HG03575 (cell line): ENCODE results near the gene RHOBTB1.
"Not testable (repeated sequence)": the region's sequence is repeated elsewhere in the genome, so short reads cannot be mapped to it uniquely, and the experiment has no call there.

Experiments used
- ATAC-seq: cut with Tn5 transposase; IDR thresholded peaks from one replicate; pipeline ENCODE4 v1.9.1; 2021; ENCODE audit not compliant: unreplicated experiment, insufficient number of reproducible peaks, low FRiP score; ENCODE audit errors: extremely low read depth

RHOBTB1 gene

DNA sequence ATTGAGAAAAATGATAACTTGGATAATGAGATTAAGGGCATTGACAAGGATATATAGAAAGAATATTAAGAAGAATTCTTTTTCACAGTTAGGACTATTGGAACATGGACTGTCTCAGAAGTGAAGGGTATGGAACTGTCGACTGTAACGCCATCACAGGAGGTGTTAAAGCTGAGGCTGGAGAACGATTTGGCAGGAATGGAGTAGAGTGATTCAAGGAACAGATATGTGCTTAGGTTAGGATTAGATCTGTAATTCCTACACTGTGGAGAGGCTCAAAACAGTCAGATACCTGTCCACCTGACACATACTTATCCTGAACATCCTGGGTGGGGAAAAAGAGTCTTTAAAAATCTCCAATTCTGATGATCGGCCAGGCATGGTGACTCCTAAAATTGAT, 30.9 kb downstream of the RHOBTB1 start:
- no peak for ATAC-seq

DNA sequence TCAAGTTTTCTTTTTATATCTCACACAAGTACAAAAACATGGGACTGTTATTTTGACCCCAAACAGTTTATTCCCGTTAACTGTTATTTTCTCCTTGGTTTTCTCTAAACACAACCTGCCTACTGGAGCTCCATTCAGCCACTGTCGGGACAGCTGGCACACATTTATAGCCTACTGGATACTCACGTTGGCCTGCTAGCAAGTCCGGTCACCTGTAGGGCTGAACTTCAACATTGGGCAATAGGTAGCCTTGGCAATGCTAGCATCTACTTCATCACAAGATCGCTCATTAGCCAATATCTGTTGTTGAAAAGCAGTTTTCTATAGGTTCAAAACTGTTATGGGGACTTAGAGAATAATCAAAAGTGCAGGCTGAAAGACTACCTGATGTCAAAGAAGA, 32.3 kb downstream of the RHOBTB1 start:
- no peak for ATAC-seq

DNA sequence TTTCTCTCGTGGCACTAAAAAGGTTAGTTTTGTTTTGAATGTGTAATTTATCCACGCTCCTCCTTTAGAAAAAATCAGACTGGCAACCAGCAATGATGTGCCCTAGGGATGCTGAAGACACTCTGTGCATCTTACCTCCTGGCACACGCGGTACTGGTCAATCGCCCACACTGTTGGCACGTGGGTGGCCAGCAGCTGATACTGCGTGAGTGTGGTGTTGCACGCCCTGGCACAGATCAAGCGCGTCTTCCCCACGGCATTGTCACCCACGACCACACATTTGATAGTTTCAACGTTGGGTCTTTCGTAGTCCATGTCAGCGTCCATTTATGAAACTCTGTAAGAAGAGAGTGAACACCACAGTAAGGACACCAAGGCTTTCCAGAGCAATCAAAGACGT, 32.8 kb downstream of the RHOBTB1 start:
- ATAC-seq, result no peak

DNA sequence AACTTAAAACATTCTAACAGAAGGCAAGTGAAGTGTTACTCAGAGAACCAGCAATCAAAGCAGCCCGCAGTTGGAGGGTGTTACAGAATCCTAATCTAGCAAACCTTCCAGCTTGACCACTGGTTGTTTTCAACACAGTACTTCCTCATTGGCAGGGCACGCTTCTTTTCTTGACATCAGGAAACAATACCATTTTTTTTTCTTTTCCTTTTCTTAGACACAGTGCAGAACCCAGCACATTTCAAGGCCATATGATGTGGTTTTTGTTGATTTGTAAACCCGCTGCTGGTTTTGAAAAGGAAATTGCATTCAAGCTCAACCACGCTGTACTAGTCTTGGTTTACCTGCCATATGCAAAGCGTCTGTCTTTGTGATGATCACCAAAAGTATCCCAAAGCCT, 33.4 kb downstream of the RHOBTB1 start:
- no peak for ATAC-seq

DNA sequence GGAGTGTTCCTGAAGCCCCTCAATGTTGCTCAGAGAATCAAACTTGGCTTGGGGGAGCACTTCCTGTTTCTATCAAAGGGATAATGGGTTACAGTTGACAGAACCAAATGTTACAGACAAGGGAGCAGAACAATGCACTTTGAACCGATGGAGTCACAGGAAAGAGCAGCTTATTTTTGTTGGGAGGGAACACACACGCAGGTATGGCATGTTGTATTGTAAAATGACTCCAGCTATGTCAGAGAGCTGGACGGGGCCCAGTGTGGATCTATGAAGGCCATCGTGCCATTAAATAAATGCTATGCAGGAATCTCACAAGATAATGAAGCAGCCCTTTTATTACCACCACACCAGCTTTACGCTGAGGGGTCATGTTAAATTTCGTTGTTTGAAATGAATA, 35.1 kb downstream of the RHOBTB1 start:
- ATAC-seq, result no peak

DNA sequence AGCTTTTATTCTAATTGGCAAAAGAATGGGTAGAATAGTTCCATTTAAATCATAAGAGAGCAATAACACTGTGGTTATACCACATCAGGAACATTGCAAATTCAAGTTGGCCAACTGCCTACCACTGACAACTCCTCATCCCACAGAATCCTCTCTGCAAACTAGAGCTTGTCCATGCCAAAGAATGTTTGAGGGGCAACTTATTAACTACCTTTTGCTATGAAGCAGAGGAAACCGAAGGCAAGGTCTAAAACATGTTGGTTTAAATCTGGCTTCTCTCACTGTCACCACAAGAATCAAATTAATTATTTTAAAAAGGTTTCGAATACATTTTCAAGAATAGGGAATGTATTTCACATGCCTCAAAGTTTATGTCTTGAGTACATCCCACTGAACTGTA, 36.0 kb downstream of the RHOBTB1 start:
- no peak for ATAC-seq

DNA sequence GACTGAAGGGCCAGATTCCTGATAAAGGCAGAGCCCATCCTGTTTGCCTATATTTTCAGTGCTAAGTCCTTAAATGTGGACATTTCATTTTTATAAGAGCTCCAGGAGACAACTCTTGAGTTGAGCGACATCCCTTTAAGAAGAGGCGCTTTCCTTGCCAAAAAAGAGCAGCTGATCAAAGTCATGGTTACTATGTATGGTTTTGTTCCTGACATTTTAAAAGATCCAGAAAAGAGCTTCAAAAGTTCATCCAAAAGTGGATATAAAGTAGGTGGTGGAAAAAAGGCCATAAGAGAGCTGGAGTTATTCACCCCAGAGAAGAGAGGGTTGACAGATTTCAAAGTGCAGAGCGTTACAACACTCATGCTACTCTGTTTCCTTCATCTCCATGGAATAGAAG, 36.7 kb downstream of the RHOBTB1 start:
- no peak for ATAC-seq

DNA sequence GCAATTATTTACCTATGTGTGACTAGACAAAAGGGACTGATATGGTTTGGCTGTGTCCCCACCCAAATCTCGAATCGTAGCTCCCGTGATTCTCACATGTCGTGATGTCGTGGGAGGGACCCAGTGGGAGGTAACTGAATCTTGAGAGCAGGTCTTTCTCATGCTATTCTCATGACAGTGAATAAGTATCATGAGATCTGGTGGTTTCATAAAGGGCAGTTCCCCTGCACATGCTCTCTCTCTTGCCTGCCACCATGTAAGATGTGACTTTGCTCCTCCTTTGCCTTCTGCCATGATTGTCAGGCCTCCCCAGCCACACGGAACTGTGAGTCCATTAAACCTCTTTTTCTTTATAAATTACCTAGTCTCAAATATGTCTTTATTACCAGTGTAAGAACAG, 37.2 kb downstream of the RHOBTB1 start:
- not testable (repeated sequence) for ATAC-seq

DNA sequence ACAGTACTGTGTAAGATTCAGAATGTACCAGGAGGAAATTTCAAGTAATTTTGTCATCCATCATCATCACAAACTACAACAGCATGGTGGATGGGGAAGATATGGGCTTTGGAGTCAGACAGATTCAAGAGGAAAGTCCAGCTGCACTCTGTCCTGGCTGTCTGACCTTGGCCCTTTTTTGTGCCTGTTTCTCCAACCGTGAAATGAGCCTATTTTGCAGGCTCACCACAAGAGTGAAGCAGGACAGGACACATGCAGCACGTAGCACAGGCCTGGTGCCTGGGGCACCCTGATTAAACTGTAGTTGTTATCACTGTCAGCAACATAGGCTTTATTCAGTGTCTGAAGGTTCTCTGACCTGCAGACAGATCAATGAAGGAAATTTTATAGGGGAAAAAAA, 37.6 kb downstream of the RHOBTB1 start:
- ATAC-seq, result no peak

DNA sequence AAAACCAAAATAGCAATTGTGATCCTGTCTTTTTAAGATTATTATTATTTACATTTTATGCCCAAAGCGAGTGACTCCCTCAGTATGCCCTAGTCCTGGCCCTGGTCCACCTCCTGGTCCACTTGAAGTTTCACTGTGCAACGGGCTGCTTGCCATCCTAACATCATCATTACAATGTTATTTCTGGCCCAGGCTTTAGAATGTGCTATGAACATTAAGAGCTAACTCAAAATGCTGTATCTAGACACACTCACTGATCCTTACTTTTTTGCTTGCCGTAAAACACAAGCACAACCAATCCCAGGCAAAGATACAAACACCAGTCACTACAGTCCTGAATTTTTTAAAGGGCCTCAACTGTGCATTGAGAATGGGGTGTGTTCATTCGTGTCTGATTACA, 38.4 kb downstream of the RHOBTB1 start:
- no peak for ATAC-seq

DNA sequence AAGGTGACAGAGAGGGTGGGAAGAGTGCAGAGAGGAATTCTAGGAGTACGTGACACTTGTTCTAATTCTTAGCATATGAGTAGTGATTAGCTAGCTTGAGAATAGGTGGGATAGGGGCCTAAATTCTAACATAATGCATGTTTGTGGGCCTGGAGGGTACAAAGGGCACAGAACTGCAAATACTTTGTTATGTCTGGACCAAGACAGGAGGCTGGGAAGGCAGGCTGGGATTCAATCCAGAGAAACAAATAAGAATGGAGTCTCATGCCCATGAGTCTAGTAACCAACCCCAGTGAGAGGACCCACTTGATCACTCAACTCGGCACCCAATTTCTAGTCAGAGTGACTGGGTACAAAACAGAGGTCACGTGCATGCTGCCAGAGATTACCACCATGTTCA, 40.9 kb downstream of the RHOBTB1 start:
- ATAC-seq, result no peak

DNA sequence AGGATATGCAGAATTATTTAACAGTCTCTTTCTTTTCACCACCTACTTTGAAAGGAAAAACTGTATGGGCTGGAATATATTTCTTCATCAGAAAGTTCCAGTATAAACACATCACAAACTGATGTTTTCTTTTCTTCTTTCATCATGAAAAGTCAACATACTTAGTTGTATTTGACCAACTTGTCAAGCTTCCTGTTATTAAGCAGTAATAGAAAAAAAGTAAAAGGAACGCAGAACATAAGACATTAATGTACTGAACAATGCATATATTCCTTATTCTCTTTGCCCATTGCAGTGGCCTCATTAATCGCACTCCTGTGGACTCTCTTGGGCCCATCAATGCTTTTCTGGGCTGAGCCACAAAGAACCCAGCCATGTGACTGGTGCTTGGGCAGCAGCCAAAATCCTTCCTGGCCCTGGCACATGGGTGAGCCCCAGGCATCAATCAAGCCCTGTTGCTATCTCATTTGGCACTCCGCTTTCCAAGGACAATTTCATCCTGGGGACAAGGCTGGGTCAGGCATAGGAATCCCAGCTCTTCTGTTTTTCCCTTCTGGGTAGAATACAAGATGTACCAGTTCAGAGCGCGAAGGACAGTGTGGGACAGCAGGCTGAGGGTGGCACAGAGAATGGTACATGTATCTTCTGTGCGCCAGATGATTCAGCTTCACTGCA, 42.3 kb downstream of the RHOBTB1 start:
- ATAC-seq, result no peak

DNA sequence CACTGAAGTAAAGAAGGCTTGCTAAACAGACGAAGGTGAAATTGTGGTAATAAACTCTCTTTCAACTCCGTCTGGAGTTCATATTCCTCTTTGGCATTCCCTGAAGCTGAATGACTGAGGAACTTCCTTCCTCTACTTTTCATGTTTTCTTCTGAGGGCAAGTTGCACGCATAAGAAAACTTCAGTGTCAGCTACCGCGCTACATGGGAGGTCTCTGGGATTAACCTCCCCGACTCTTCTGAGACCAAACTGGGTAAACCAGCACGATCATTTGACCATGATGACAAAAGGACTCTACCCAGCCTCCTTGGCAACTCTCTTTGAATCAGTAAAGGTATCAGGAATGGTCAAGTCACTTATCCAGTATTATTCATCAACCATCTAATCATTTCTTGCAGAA, 44.7 kb downstream of the RHOBTB1 start:
- no peak for ATAC-seq

DNA sequence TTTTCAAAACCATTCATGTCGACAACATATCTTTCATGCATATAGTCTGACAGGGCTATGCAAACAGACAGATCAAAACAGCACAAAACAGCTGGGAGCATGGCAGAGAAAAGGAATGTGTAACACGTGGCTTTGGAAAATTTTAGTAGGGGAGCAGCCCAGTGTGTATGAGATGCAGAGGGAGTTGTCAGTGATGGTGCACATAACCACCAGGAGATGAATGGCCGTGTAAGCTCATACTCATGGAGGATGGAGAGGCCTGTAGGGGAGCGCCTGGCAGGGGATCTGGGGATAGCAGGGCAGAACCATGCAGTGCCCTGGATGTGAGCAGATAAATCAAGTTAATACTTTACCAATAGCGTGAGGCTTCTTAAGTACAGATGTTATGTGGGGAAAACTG, 45.7 kb downstream of the RHOBTB1 start:
- ATAC-seq, result no peak

DNA sequence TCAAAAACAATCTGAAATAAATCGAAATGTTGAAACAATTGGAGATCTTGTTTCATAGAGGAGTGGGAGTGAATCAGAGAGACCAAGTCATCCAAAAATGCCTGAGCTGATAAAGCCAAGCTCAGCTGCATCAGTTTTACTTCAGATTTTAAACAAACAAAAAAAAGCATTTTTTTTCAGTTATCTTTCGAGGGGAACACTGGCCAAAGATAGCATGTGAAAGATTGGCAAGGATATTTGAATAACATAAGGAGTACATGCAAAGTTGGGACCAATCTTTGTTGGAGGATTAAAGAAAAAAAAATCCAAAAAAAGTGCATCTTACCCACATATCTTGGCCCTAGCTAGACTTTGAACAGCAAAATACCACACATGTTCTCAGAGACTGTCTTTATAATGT, 47.2 kb downstream of the RHOBTB1 start:
- ATAC-seq, result no peak

DNA sequence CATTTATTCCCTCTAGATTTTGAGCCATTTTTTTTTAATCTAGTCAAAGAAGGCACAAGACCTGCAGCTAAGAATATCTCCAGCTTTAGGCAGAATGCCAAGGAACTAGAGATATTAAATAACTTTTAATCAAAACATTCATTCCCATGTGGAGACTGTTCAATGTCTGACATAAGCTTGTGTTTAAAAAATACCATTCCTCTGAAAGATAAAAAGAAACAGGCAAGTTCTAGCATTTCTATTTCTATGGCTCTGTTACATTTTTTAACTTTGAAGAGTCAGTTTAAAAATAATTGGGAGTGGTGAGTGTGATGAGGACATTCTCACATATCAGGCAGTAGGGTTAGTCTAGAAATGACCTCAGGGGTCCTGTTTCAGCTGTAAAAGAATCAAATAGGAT, 48.0 kb downstream of the RHOBTB1 start:
- no peak for ATAC-seq

DNA sequence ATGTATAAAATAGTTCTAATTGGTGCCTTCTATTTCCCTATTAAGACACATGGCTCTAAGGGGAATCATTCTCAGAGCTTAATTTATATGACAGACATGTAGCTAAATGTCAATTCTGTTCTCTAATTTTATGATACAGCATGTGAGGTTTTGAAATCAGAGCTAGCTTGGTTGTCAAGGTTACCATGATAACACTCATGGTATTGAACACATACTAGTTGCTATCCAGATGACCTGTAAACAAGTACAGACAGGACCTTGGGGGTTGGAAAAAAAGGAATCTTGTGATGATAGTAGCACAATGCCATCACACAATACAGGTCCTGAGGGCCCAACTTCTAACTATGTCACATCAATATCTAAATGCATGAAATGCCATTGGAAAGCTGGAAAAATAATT, 49.2 kb downstream of the RHOBTB1 start:
- ATAC-seq, result no peak

DNA sequence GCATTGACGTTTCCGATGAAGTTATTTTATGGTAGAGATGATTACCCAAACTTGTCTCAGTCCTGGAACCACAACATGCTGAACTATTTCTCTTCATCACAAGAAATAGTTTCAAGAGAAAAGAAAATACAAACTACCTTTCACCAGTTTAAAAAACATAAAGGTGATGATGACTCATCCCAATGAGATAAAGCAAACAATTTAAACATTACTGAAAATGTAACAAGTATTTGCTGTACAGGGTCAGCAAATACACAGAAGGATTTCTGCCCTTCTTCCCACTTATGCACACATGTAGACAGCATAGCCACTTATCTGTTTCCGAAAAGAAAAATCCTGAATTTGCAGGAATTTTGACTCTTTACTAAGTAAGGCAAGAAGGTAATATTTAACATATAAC, 50.8 kb downstream of the RHOBTB1 start:
- no peak for ATAC-seq

DNA sequence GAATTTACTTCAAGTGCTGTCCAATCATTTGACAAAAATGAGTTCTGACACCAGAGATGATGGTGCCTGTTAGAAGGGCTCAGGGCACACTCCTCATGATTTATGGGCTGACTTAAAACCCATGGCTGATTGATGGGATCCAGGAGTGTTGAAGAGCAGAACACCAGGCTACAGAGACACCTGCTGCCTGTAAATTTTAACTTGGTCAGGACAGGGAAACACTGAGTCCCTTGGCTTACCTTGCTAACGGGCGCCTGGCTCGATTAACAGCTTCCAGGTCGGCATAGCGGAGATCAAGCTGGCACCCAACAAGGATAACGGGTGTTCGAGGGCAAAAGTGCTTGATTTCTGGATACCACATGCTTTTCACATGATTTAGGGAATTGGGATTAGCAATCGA, 51.4 kb downstream of the RHOBTB1 start:
- ATAC-seq, result no peak

DNA sequence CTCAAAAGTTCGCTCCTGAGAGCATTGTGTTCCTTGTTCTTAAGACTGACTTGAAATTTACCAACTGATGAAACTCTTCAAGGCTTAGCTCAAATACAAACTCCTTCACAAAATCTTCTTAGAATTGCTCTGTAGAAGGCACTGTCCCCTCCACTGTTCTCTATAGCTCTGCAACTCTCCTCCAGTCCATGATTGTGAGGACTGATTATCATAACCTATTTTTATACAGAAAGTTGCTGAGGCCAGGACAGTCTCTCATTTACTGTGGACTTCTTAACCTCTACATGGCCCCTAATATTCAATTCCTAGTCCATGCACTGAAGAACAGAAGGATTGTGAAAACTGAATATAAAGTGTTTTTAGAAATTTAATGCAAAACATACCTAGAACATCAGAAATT, 53.2 kb downstream of the RHOBTB1 start:
- no peak for ATAC-seq

DNA sequence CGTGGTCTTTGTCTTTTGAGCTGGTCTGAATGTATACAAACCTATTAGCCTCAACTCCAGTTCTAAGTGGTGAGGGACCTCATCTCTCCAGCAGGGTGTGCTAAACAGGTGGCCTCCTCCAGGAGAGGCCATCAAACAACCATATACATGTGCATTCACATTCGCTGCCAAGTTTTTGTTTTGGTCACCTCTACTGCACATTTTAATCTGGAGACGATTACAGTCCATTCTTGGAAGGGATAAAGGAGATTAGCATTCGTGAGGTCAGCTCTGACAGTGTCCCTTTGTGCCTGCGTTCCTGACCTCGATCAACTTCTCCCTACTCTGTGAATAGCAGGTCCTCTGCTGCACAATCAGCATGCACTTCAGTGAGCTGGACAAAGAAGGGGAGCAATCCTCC, 60.8 kb downstream of the RHOBTB1 start:
- ATAC-seq, result no peak

DNA sequence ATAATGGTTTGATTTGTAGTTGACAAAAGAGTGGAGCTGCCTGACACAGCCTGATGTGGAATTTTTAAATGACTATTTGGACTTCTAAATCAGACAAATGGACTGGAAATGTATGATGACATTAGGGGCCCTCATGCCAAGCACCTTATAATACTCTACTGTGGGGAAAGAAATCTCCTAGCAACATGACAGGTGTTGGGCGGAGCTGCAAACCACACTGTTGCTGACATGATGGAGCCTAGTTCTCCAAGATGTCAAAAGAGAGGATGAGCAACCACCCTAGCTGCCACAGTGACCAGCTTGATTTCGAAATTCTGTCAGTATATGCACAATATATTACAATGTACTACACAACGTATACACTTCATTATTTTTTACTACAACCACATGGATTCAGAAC, 65.8 kb downstream of the RHOBTB1 start:
- ATAC-seq, result no peak
